Measurements from ENCODE around the gene IHH.

Gene IHH

GRCh38 chr2:219056176-219056895, 4.4 kb downstream of the IHH start:
- TF ChIP-seq, protein P1, sequence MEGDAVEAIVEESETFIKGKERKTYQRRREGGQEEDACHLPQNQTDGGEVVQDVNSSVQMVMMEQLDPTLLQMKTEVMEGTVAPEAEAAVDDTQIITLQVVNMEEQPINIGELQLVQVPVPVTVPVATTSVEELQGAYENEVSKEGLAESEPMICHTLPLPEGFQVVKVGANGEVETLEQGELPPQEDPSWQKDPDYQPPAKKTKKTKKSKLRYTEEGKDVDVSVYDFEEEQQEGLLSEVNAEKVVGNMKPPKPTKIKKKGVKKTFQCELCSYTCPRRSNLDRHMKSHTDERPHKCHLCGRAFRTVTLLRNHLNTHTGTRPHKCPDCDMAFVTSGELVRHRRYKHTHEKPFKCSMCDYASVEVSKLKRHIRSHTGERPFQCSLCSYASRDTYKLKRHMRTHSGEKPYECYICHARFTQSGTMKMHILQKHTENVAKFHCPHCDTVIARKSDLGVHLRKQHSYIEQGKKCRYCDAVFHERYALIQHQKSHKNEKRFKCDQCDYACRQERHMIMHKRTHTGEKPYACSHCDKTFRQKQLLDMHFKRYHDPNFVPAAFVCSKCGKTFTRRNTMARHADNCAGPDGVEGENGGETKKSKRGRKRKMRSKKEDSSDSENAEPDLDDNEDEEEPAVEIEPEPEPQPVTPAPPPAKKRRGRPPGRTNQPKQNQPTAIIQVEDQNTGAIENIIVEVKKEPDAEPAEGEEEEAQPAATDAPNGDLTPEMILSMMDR (IDR thresholded peaks at IDR 0.05): no peak
- no peaks in the 10 kb centered on the region for H3K36me3 ChIP-seq (ENCODE audit: control insufficient read depth, insufficient read depth, low read length)
- H3K9me3 ChIP-seq (ENCODE audit: control insufficient read depth, low read length): no peaks in the 10 kb centered on the region
- no peak overlapping the region for H3K4me3 ChIP-seq (ENCODE audit: low read depth, low read length)
- H3K4me2 ChIP-seq (ENCODE audit: low read length): no peak overlapping the region
- no peak overlapping the region for H3K9ac ChIP-seq
- H3K27me3 ChIP-seq (ENCODE audit: control insufficient read depth, insufficient read depth, low read length): peaks cover 18% of the 10 kb centered on the region
- no peaks in the 10 kb centered on the region for H3K79me2 ChIP-seq
- H3K4me1 ChIP-seq: peaks cover 20% of the 10 kb centered on the region
- no peak overlapping the region for H2AFZ ChIP-seq
- no peak overlapping the region for H3K27ac ChIP-seq

DNA sequence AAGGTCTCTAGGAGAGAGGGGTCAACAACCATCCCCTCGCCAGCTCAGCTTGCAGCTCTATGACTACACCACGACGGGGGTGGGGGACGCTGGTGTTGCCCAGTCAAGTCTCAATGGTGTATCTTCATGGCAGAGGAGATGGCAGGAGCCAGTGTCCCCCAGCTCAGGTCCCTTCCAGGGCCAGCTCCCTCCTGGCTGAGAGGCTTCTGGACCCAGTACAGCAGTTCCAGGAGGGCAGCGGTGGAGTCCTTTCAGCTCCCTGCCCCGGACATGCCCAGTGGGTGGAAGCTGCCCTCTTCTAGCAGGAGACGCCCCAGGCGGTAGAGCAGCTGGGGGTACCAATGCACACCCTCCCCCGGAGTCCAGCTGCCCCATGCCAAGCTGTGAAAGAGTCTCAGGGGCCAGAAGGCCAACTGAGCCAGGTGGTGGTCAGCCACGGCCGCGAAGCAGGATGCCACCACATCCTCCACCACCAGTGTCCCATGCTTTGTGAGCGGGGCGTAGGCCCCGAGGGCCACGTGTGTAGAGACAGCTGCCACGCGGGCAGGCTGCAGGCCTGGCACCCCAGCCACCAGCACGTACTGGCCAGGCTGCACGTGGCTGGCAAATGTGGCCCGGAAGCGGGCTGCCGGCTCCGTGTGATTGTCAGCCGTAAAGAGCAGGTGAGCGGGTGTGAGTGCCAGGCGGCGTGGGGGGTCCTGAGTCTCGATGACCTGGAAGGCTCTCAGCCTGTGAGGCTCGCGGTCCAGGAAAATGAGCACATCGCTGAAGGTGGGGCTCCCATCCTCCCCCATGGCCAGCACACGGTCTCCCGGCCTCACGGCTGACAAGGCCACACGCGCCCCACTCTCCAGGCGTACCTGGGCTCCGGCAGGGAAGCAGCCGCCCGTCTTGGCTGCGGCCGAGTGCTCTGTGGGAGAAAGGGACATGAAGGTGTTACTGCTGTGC, 5.5 kb downstream of the IHH start:
- Histone ChIP-seq H3K36me3 (ENCODE audit: control insufficient read depth, insufficient read depth, low read length) (no peaks in the 10 kb centered on the region), H2AFZ (no peak overlapping the region), H3K79me2 (no peaks in the 10 kb centered on the region), H3K4me1 (peaks cover 20% of the 10 kb centered on the region), H3K4me2 (ENCODE audit: low read length) (no peak overlapping the region), H3K9me3 (ENCODE audit: control insufficient read depth, low read length) (no peaks in the 10 kb centered on the region), H3K9ac (no peak overlapping the region), H3K27me3 (ENCODE audit: control insufficient read depth, insufficient read depth, low read length) (peaks cover 18% of the 10 kb centered on the region), H3K4me3 (ENCODE audit: low read depth, low read length) (no peak overlapping the region), H3K27ac (no peak overlapping the region)
- TF ChIP-seq, protein P1 (IDR thresholded peaks at IDR 0.05): no peak

- no peaks in the 10 kb centered on the region for H3K79me2 ChIP-seq
- no peak overlapping the region for H3K4me3 ChIP-seq (ENCODE audit: low read depth, low read length)
- no peaks in the 10 kb centered on the region for H3K4me1 ChIP-seq
- no peaks in the 10 kb centered on the region for H3K9me3 ChIP-seq (ENCODE audit: control insufficient read depth, low read length)
- H2AFZ ChIP-seq: no peak overlapping the region
- no peak overlapping the region for H3K4me2 ChIP-seq (ENCODE audit: low read length)
- TF ChIP-seq, protein P1 (IDR thresholded peaks at IDR 0.05): no peak
- H3K27me3 ChIP-seq (ENCODE audit: control insufficient read depth, insufficient read depth, low read length): no peaks in the 10 kb centered on the region
- no peak overlapping the region for H3K9ac ChIP-seq
- H3K36me3 ChIP-seq (ENCODE audit: control insufficient read depth, insufficient read depth, low read length): no peaks in the 10 kb centered on the region
- no peak overlapping the region for H3K27ac ChIP-seq
Measured at GRCh38 chr2:219049282-219049681, 11.4 kb downstream of the IHH start.

DNA sequence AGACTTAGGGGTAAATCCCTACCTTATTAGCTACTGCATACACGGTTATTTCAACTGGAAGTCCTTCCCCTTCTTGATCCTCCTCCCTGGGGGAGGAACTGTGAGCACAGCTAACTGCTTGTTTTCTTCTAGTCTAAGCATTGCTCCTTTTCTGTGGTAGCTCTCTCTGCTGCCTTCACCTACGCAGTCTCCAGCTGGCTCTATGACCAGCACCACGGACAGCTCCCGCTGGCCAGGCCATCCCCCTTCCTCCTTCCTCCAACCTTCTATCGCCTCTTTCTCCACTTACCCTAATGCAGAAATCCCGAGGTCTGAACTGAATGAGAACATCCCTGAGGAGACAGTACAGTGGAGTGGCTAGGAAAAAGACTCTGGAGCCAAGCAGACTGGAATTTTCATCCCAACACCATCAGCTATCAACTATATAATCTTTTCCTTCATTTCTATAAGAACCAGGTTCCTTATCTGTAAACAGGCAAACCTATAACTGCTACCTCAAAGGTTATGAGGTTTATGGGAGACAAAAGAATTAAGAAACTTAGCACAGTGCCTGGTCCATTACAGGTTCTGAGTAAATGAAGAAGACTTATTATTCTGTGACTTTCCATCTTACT, 14.7 kb downstream of the IHH start:
- no peak overlapping the region for H3K4me2 ChIP-seq (ENCODE audit: low read length)
- no peaks in the 10 kb centered on the region for H3K9me3 ChIP-seq (ENCODE audit: control insufficient read depth, low read length)
- no peaks in the 10 kb centered on the region for H3K79me2 ChIP-seq
- H3K27me3 ChIP-seq (ENCODE audit: control insufficient read depth, insufficient read depth, low read length): no peaks in the 10 kb centered on the region
- no peaks in the 10 kb centered on the region for H3K4me1 ChIP-seq
- H2AFZ ChIP-seq: no peak overlapping the region
- H3K9ac ChIP-seq: no peak overlapping the region
- no peak overlapping the region for H3K4me3 ChIP-seq (ENCODE audit: low read depth, low read length)
- H3K36me3 ChIP-seq (ENCODE audit: control insufficient read depth, insufficient read depth, low read length): no peaks in the 10 kb centered on the region
- TF ChIP-seq, protein P1 (IDR thresholded peaks at IDR 0.05): no peak
- no peak overlapping the region for H3K27ac ChIP-seq
